ENCODE results near the gene SYNGAP1. TPM values are rescaled to one million over a fixed set of nuclear protein-coding genes. Genes with fewer than 3 reads are reported as not detected.
A peak's percentile ranks its signal among the peaks of the same experiment; 100 is the strongest.

The SYNGAP1 gene
- total and polyA plus RNA-seq, 9 of the 15 experiments (the other 6 are each of a cell fraction or from before 2014, with no cell fraction given): 0.01 to 22.8 (median 3.2) TPM

DNA sequence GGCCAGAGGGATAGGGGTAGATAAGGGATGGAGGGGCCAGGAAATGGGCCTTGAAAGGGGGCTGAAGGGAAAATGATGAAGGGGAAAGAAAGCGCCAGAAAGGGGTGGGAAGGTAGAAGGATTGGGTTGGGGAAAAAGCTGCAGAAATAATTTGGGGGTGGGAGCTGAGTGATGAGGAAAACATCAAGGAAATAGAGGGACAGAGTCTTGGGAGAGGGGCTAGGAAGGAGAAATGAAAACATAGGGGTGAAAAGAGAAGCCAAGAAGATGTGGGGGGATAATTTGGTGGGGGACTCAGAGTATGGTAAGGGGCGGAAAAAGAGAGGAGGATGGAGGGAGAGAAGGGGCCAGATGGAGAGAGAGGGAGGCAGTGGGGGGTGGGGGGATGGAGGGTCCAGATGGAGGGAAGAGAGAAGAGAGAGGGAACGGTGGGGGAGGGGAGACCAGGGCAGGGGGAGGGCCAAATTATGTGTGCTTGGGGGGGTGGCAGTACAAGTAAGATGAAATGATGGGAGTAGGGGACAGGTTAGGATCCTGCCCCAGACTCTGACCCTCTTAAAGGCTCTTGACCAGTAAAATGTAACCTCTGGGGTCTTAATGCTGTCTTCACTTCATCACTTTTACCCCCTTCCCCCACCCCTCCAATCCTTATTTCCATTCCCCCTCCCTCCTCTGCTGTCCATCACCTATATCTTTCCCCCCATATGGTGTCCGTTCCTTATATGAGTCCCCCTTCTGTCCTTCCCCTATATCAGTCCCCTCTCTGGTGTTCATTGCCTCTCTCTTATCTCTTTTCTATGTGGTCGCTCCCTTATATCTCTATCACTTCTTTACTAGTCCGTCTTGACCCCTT is 852 bp downstream of the SYNGAP1 start (continued):
- TF ChIP-seq SIRT6 (IDR thresholded peaks at IDR 0.05; ENCODE audit: low read depth, low read length): no peak
- TF ChIP-seq SPI1 (IDR thresholded peaks at IDR 0.05; ENCODE audit: borderline replicate concordance, low read depth, low read length): no peak
- TF ChIP-seq ZBTB1 (CRISPR knock-in tag; IDR thresholded peaks at IDR 0.05; ENCODE audit: borderline replicate concordance, low read depth): no peak
- TF ChIP-seq KHSRP (IDR thresholded peaks at IDR 0.05): no peak
- TF ChIP-seq CAMTA2 (CRISPR knock-in tag; conservative IDR thresholded peaks at IDR 0.05): no peak
- TF ChIP-seq KLF13 (tag; IDR thresholded peaks at IDR 0.05; ENCODE audit: borderline replicate concordance, low read depth): no peak
- no peak for TF ChIP-seq ZNF232 (CRISPR knock-in tag; IDR thresholded peaks at IDR 0.05)
- no peak for TF ChIP-seq NFE2 (IDR thresholded peaks at IDR 0.05; ENCODE audit: low read depth)
- TF ChIP-seq SMC3 (conservative IDR thresholded peaks at IDR 0.05; ENCODE audit: insufficient read depth, low read depth, low read length): no peak
- TF ChIP-seq, protein P1, sequence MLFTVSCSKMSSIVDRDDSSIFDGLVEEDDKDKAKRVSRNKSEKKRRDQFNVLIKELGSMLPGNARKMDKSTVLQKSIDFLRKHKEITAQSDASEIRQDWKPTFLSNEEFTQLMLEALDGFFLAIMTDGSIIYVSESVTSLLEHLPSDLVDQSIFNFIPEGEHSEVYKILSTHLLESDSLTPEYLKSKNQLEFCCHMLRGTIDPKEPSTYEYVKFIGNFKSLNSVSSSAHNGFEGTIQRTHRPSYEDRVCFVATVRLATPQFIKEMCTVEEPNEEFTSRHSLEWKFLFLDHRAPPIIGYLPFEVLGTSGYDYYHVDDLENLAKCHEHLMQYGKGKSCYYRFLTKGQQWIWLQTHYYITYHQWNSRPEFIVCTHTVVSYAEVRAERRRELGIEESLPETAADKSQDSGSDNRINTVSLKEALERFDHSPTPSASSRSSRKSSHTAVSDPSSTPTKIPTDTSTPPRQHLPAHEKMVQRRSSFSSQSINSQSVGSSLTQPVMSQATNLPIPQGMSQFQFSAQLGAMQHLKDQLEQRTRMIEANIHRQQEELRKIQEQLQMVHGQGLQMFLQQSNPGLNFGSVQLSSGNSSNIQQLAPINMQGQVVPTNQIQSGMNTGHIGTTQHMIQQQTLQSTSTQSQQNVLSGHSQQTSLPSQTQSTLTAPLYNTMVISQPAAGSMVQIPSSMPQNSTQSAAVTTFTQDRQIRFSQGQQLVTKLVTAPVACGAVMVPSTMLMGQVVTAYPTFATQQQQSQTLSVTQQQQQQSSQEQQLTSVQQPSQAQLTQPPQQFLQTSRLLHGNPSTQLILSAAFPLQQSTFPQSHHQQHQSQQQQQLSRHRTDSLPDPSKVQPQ (CRISPR knock-in tag; IDR thresholded peaks at IDR 0.05; ENCODE audit: borderline replicate concordance): no peak
- TF ChIP-seq EP400 (IDR thresholded peaks at IDR 0.05): peak; percentile 32; the same call in 1 of the 2 replicates
- TF ChIP-seq, protein P2, sequence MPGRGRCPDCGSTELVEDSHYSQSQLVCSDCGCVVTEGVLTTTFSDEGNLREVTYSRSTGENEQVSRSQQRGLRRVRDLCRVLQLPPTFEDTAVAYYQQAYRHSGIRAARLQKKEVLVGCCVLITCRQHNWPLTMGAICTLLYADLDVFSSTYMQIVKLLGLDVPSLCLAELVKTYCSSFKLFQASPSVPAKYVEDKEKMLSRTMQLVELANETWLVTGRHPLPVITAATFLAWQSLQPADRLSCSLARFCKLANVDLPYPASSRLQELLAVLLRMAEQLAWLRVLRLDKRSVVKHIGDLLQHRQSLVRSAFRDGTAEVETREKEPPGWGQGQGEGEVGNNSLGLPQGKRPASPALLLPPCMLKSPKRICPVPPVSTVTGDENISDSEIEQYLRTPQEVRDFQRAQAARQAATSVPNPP (IDR thresholded peaks at IDR 0.05; ENCODE audit: borderline replicate concordance, insufficient read depth, insufficient read length): no peak
- no peak for TF ChIP-seq ZKSCAN3 (CRISPR knock-in tag; IDR thresholded peaks at IDR 0.05)
- TF ChIP-seq, protein P3, sequence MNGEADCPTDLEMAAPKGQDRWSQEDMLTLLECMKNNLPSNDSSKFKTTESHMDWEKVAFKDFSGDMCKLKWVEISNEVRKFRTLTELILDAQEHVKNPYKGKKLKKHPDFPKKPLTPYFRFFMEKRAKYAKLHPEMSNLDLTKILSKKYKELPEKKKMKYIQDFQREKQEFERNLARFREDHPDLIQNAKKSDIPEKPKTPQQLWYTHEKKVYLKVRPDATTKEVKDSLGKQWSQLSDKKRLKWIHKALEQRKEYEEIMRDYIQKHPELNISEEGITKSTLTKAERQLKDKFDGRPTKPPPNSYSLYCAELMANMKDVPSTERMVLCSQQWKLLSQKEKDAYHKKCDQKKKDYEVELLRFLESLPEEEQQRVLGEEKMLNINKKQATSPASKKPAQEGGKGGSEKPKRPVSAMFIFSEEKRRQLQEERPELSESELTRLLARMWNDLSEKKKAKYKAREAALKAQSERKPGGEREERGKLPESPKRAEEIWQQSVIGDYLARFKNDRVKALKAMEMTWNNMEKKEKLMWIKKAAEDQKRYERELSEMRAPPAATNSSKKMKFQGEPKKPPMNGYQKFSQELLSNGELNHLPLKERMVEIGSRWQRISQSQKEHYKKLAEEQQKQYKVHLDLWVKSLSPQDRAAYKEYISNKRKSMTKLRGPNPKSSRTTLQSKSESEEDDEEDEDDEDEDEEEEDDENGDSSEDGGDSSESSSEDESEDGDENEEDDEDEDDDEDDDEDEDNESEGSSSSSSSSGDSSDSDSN (IDR thresholded peaks at IDR 0.05; ENCODE audit: borderline replicate concordance in 1 of 2, low read depth in 2 of 2, low read length in 2 of 2): peak in 1 of 2 experiments; percentile 69; a peak in 1 of 4 replicates
- no peak for TF ChIP-seq FOXA3 (CRISPR knock-in tag; conservative IDR thresholded peaks at IDR 0.05 in 1 of 2, IDR thresholded peaks at IDR 0.05 in 1 of 2)
- TF ChIP-seq NCOA1 (IDR thresholded peaks at IDR 0.05; ENCODE audit: low read depth): peak; percentile 97
- TF ChIP-seq FOXK2 (conservative IDR thresholded peaks at IDR 0.05 in 1 of 2, IDR thresholded peaks at IDR 0.05 in 1 of 2; ENCODE audit: low read depth in 2 of 2): peak; percentile 80 to 84
